ENCODE measurements around the gene COG1. TPM values are rescaled to one million over a fixed set of nuclear protein-coding genes. Genes with fewer than 3 reads are reported as not detected.

COG1 gene
- total RNA-seq, 1 donor from 2014 or later = 45.1 TPM

GRCh38 chr17:73158133-73158532 lies 34.7 kb upstream of the COG1 start:
- DNase-seq (ENCODE audit: low spot score) = no peak
- Mint-ChIP-seq H3K36me3 (ENCODE audit: low read depth) (no peaks in the 10 kb centered on the region), H3K4me3 (ENCODE audit: unreplicated experiment) (no peak overlapping the region), H3K9me3 (ENCODE audit: low read depth) (no peaks in the 10 kb centered on the region), H3K4me1 (ENCODE audit: low read depth) (peaks cover 9% of the 10 kb centered on the region), H3K27me3 (ENCODE audit: low read depth) (peaks cover 10% of the 10 kb centered on the region), H3K27ac (ENCODE audit: unreplicated experiment) (no peak overlapping the region)
- no peak for TF ChIP-seq CTCF (IDR thresholded peaks at IDR 0.05)

GRCh38 chr17:73160980-73161630 lies 31.8 kb upstream of the COG1 start:
- Mint-ChIP-seq H3K4me3 (ENCODE audit: unreplicated experiment) (no peak overlapping the region), H3K27ac (ENCODE audit: unreplicated experiment) (no peak overlapping the region), H3K36me3 (ENCODE audit: low read depth) (no peaks in the 10 kb centered on the region), H3K4me1 (ENCODE audit: low read depth) (peaks cover 17% of the 10 kb centered on the region), H3K27me3 (ENCODE audit: low read depth) (peaks cover 23% of the 10 kb centered on the region), H3K9me3 (ENCODE audit: low read depth) (no peaks in the 10 kb centered on the region)
- no peak for TF ChIP-seq CTCF (IDR thresholded peaks at IDR 0.05)
- DNase-seq (ENCODE audit: low spot score) = no peak

DNA sequence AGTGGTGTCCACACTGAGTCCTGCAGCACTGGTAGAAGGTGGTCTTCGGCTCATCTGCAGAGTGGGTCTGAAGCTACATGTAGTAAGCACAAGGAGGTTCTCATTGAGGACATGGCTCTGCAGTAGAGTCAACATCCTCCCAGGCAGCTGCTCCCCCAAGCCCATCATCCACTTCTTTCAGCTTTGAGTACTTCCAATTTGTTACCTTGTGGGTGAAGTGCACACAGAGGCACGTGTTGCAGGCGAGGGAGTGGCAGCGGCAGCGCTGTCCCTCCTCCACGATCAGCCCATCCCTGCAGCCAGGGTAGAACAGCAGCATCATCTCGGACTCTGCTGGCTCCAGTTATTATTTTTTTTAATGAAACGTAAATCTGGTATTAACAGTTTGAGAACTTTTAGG lies 29.8 kb upstream of the COG1 start:
- no peak for DNase-seq (ENCODE audit: low spot score)
- peaks cover 35% of the 10 kb centered on the region for H3K27me3 Mint-ChIP-seq (ENCODE audit: low read depth)
- no peak overlapping the region for H3K4me3 Mint-ChIP-seq (ENCODE audit: unreplicated experiment)
- H3K36me3 Mint-ChIP-seq (ENCODE audit: low read depth) = no peaks in the 10 kb centered on the region
- H3K4me1 Mint-ChIP-seq (ENCODE audit: low read depth) = peaks cover 20% of the 10 kb centered on the region
- no peak overlapping the region for H3K27ac Mint-ChIP-seq (ENCODE audit: unreplicated experiment)
- TF ChIP-seq CTCF (IDR thresholded peaks at IDR 0.05) = no peak
- H3K9me3 Mint-ChIP-seq (ENCODE audit: low read depth) = no peaks in the 10 kb centered on the region

- no peak for DNase-seq (ENCODE audit: low spot score)
- no peak overlapping the region for H3K27ac Mint-ChIP-seq (ENCODE audit: unreplicated experiment)
Measured at GRCh38 chr17:73165616-73166404, 27.0 kb upstream of the COG1 start.

More at GRCh38 chr17:73165616-73166404, 27.0 kb upstream of the COG1 start:
- Mint-ChIP-seq H3K4me1 (ENCODE audit: low read depth) (peaks cover 20% of the 10 kb centered on the region), H3K9me3 (ENCODE audit: low read depth) (no peaks in the 10 kb centered on the region), H3K27me3 (ENCODE audit: low read depth) (peaks cover 35% of the 10 kb centered on the region), H3K36me3 (ENCODE audit: low read depth) (no peaks in the 10 kb centered on the region), H3K4me3 (ENCODE audit: unreplicated experiment) (peak overlapping the region; percentile 80)
- no peak for TF ChIP-seq CTCF (IDR thresholded peaks at IDR 0.05)
